Dermis microvascular lymphatic vessel endothelial cell (primary cell): ENCODE data around the gene EPB41L3. TPM values are rescaled to one million over a fixed set of nuclear protein-coding genes. Genes with fewer than 3 reads are reported as not detected.
A peak's percentile ranks its signal among the peaks of the same experiment; 100 is the strongest.

Experiments used
- DNase-seq, 2 donors: peaks; one replicate each; pipeline versions ENCODE4 v3.0.0 to v3.0.0-alpha.2; 2010; ENCODE audit warnings: low read depth in 2 of 2
- total RNA-seq: library from RNA; depleted of rRNA; stranded (reverse); fragments of >200 nt; gene quantifications from 2 replicates; pipeline ENCODE4 v1.2.1, GENCODE V29; 2014

EPB41L3 gene
- total RNA-seq, 1 donor from 2014 or later: 4.5 TPM

DNA sequence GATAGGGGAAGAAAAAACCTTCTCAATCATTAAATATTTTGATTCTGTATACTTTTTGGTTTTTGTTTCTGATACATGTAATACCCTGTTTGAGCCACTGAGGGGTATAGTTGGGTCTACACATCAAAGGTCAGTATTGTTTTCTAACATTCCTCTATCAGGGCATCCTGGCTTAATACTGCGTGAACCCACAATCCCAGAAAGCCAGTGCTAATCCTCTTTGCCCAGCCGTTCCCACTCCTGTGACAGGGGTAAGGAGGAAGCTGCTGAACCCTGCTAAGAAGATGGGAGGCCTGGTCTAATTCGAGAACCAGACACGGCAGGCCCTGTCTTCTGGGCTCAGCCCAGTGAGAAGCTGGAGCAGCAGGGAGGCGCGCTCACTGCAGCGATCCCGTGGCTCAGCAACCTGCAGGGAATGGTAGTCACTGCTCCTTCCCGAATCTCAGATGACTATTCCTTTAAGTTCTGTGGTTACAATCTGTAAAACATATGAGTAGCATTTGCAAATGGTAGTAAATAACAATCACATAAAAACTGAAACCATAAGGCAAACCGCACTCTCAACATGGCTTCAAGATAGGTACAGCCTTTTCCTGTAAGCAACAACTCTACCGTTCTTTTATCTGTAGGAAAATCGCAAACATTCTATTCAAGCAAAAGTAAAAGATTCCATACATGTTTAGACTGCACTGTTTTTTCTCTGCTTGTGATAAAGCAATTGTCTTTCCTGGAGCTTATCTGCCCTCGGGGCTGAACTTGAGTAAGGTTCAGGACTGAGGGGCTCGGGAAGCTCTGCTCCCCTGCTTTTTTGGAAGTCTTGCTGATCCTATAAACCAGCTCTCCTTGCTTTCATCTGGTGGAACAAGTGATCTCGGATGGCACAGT, 87.0 kb downstream of the EPB41L3 start:
- DNase-seq: peak in 1 of 2 donors; percentile 60

DNA sequence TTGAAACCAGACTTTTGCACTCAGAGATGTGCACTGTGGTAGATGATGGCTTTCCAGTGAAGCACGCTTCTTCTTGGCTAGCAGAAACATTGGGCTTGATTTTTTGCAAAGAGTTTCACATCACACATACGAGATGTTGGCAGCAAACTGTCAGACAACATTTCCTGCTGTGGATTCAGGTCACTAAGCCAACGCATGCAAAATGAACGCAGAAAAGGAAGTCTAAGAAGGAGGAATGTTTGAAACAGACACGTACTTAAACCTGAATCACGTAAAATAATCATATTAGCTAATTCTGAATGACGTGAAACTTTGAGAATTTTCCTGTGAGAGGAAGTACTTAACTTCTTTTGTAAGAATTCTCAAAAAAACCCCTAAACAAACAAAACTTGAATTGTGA, 88.1 kb downstream of the EPB41L3 start:
- peak; percentile 31 to 80 for DNase-seq

- DNase-seq: peak in 1 of 2 donors; percentile 26
These were observed 90.8 kb downstream of the EPB41L3 start for GRCh38 chr18:5452943-5453443.

- DNase-seq: no peak
These were observed 91.9 kb downstream of the EPB41L3 start for GRCh38 chr18:5451871-5452270.

DNA sequence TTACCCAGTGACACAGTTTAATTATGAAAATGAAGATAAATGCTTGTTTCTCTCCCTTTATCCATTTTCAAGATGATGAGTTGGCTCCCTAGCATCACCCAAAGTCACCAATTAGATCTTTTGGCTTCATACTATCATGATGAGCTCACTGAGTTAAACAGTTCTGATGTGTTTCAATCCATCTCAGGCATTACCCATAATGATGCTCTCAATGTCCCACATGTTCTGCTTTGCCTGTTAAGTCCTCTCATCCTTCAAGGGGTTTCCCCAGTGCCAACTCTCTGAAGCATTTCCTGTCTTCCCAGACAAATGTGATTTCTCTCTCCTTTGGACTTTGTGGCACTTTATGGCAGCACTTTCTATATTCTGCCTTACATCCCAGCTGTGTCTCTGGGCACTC, 92.6 kb downstream of the EPB41L3 start:
- DNase-seq: no peak

GRCh38 chr18:5449858-5450509, 93.8 kb downstream of the EPB41L3 start:
- no peak for DNase-seq

GRCh38 chr18:5447442-5447841, 96.4 kb downstream of the EPB41L3 start:
- DNase-seq: no peak

DNA sequence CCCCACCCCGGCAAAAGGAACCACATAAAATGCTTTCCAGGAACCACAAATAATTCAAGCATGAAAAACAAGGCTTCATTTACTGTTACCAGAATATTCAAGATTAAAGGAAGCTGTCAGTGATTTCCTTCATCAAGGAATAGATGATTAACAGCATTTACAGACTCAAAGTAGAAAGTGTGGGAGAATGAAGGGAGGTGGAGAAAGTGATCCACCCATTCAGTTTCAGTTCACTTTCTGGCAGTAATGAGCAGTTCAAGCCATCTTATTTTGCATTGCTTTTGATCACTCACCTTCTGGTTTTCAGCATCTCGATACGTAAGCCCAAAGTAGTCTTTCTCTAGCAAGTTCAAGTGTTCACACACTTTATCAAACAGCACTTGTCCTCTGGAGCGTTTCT, 99.0 kb downstream of the EPB41L3 start:
- no peak for DNase-seq

GRCh38 chr18:5444269-5444668, 99.5 kb downstream of the EPB41L3 start:
- DNase-seq: peak in 1 of 2 donors; percentile 23

DNA sequence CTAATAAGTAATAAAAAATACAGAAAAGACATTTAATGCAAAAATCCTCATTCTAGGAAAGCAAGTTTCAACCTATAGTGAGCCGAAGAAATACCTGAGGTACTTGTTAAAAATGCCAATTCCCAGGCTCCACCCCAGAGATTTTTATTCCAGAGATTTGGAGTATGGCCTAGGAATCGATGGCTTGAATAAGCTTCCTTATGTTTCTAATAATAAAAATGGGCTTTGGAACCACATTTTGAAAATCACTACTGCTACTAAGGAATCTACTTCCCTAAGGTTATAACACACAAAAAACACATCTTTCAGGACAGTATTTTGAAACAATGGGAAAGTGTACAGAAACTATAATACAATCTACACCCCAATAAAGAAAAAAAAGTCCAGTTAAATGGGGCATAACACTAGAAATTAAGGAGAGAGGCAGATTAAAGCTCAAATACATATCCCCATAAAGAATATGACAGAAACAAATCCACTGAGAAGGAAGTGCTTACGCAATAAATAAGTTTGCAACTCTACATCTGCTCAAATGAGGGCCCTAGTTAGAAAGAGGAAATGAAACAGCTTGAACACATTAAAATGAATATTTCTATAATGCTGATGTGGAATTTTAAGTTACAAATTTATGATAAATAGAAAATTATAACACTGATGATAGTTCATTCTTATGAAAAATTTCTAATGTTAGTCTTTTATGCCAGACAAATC, 103.7 kb downstream of the EPB41L3 start:
- DNase-seq: no peak

DNA sequence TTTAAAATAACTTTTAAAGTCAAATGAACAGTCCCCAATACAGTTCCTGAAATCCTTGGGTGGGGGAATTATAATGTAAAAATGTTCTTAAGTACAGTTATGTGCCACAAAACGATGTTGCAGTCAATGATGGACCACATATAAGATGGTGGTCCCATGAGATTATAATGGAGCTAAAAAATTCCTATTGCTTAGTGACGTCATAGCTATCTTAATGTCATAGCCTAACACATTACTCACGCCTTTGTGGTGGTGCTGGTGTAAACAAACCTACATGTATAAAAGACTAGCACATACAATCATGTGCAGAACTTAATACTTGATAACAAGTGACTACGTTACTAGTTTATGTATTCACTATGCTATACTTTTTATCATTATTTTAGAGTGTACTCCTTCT, 109.4 kb downstream of the EPB41L3 start:
- no peak for DNase-seq

- DNase-seq: no peak
These were observed 111.8 kb downstream of the EPB41L3 start for GRCh38 chr18:5431836-5432575.

GRCh38 chr18:5430131-5430530, 113.7 kb downstream of the EPB41L3 start:
- no peak for DNase-seq

DNA sequence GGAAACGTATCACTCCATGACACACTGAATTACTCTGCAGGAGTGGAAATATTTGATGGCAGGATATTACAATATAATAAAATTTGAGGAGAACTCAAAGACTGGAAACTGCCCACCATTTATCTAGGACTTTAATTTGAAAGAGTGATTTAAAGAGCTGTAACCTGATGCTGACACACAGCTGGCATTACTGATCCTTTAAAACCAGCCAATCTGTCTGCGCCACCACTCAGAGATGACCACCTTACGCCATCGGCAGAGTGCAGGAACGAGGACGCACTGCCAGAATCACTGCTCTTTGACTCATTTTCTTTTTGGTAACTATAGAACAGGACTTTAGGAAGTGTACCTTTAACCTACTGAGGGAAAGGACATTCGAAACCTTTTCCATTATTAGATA, 114.1 kb downstream of the EPB41L3 start:
- DNase-seq: no peak

DNA sequence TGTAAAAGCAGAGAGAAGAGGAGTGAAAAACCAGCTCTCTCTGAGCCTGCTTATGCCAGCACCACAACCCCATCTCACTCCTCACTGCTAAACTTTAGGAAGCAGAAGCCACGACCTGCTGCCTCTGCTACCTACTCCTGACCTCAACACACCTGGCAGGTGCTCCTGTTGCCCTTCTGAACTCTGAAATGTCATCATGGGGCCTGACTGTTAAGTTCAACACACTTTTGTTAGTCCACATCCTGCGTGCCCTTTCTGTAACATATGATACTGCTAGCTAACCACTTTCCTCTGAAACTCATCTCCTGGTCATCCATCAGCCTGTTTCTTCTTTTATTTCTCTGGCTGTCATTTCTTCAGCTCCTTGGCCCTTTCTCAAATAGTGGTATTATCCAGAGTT, 118.1 kb downstream of the EPB41L3 start:
- DNase-seq: no peak

DNA sequence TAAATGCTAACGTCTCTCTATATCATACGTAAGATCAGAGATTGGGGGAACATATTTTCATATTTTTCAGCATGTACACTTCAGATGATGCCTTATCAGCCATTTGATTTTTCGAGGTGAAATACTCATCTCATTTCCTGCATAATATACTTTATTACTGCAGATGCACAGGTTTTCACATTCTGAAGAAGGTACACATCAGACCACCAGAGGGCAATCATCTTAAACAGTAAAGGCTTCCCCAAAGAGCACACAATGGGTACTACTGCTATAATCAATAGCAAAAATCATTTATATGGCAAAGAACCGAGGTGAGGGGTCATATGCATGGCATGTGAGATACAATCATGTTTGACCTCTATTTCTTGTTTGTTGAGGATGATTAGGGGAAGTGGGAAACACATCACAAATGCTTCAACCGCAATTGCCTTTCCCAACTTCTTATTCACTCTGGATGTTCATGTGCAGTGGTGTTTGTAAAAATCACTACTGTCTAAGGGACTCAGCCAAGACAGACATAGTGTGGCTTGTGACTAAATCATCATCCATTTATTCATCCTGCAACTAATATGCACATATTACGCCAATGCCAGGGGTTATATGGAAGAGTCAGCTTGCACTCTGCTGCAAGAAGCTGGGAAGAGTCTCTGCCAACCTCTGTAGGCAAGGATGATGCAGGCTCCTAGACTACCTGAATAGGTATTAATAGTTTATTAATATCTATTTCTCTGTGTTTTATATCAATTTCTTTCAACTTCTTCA, 118.7 kb downstream of the EPB41L3 start:
- peak; percentile 6 to 67 for DNase-seq

DNA sequence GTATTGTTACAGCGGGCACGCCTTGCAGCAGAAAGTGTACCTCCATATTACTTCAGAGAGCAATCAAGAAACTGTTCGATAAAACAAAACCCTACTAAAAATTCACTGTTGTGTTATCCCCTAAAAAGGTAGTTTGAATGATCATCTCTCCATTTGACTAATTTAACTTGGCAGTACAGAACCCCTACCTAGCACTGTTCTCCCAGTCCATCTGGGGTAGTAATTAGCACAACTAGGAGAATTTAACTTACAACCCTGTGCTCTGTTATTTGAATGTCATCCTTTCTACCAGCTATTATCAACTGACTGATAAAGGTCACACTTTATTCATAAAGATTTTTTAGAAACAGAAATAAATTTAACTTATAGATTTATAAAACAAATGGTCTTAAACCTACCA, 121.2 kb downstream of the EPB41L3 start:
- DNase-seq: no peak

- no peak for DNase-seq
These were observed 121.8 kb downstream of the EPB41L3 start for GRCh38 chr18:5421981-5422380.

GRCh38 chr18:5420906-5421305, 122.9 kb downstream of the EPB41L3 start:
- no peak for DNase-seq

- DNase-seq: no peak
These were observed 124.2 kb downstream of the EPB41L3 start for GRCh38 chr18:5419601-5420000.

DNA sequence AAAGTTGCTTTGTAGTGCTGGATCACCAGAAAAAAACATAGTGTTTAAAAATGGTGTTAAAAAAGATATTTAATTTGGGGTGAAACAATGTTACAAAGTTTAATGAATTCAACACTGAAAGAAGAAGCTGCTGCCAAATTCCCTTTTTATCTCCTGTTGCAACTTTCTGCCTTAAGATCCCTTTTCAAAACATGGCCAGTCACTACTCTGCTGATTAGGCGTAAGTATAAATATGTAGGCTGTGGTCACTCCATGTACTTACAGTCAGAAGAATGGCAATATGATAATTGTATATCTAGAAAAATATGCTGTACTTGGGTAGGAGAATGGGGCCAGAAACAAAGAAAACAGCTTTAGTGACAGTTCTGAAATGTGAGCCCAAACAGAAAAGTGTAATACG, 124.8 kb downstream of the EPB41L3 start:
- DNase-seq: no peak
